GM12878 (cell line): ENCODE measurements around the gene UBE2D4. TPM values are rescaled to one million over a fixed set of nuclear protein-coding genes. Genes with fewer than 3 reads are reported as not detected.

Source experiments
- ATAC-seq: fragments of 200-7000 bp; cut with Tn5 transposase; 3 replicates; pipeline ENCODE4 v1.9.1; 2020; ENCODE audit warnings: mild to moderate bottlenecking, moderate library complexity
- BruUV-seq: library from RNA; stranded (reverse); fragments of 400-500 nt; replicated peaks from 2 replicates; lab custom pipeline; 2021; lab: Mats Ljungman, UMichigan
- CTCF ChIA-PET: fragments of 300-600 bp; sonication (Branson Sonifier 250); formaldehyde crosslinking; extraction: SDS; loops from one replicate; lab custom pipeline; 2021; ENCODE audit warnings: inconsistent platforms; lab: Yijun Ruan, JAX
- POLR2A ChIA-PET: fragments of 350-600 bp; formaldehyde crosslinking; extraction: SDS; loops from one replicate; lab custom pipeline; 2021; ENCODE audit warnings: inconsistent platforms; lab: Charles Lee
- RAD21 ChIA-PET: fragments of 300-600 bp; sonication (Branson Sonifier 250); formaldehyde crosslinking; loops from one replicate; lab custom pipeline; 2023; ENCODE audit warnings: antibody characterized with exemption; ENCODE audit not compliant: unreplicated experiment; lab: Charles Lee
- SMC1A ChIA-PET: fragments of 300-600 bp; sonication (Branson Sonifier 250); formaldehyde crosslinking; loops from one replicate; lab custom pipeline; 2023; ENCODE audit not compliant: unreplicated experiment, uncharacterized antibody; lab: Charles Lee
- DNase-seq: peaks from one replicate; pipeline ENCODE4 v3.0.0-alpha.2; 2011; ENCODE audit warnings: low read depth, low spot score
- FAIRE-seq: peaks from 3 replicates; lab custom pipeline; 2011; peaks lifted over from hg19 to GRCh38; lab: Jason Lieb, UNC
- H2AFZ ChIP-seq: 2 replicates; pipeline ENCODE4 v1.6.0; 2011; ENCODE audit warnings: low read depth, low read length, control low read depth; ENCODE audit not compliant: control insufficient read depth
- H3K27ac ChIP-seq: 2 replicates; pipeline ENCODE4 v1.5.1; 2011; ENCODE audit warnings: control low read depth; ENCODE audit not compliant: control insufficient read depth, insufficient read depth
- H3K27me3 ChIP-seq, 2 experiments: replicated peaks in 1 of 2; 2 replicates each; pipeline versions ENCODE4 v1.6.0 to v1.6.1; 2011; ENCODE audit warnings: low read length in 1 of 2; ENCODE audit not compliant: control insufficient read depth in 2 of 2, insufficient read depth in 2 of 2
- H3K36me3 ChIP-seq, 2 experiments: 2 replicates each; pipeline ENCODE4 v1.5.1; 2011; ENCODE audit warnings: low read length in 1 of 2; ENCODE audit not compliant: control insufficient read depth in 2 of 2, insufficient read depth in 2 of 2
- H3K4me1 ChIP-seq: 2 replicates; pipeline ENCODE4 v1.6.1; 2011; ENCODE audit warnings: mild to moderate bottlenecking, low read length, moderate library complexity, mixed read lengths; ENCODE audit not compliant: control insufficient read depth, insufficient read depth
- H3K4me2 ChIP-seq: 2 replicates; pipeline ENCODE4 v1.6.0; 2011; ENCODE audit warnings: control low read depth; ENCODE audit not compliant: control insufficient read depth, insufficient read depth
- H3K4me3 ChIP-seq: fragments of 200-600 bp; sonication (generic); 2 replicates; pipeline ENCODE4 v1.5.1; 2016
- H3K79me2 ChIP-seq: 2 replicates; pipeline ENCODE4 v1.6.0; 2011; ENCODE audit warnings: low read length; ENCODE audit not compliant: control insufficient read depth, insufficient read depth
- H3K9ac ChIP-seq: 2 replicates; pipeline ENCODE4 v1.8.0; 2011; ENCODE audit warnings: low read length, control low read depth, mixed read lengths; ENCODE audit not compliant: control insufficient read depth, insufficient read depth
- H3K9me3 ChIP-seq: replicated peaks from 3 replicates; pipeline ENCODE4 v1.5.1; 2011; ENCODE audit warnings: mild to moderate bottlenecking, low read length; ENCODE audit not compliant: control insufficient read depth, insufficient read depth
- H4K20me1 ChIP-seq: 2 replicates; pipeline ENCODE4 v1.6.0; 2011; ENCODE audit not compliant: control insufficient read depth, insufficient read depth
- BHLHE40 ChIP-seq, 2 experiments: fragments of 450-650 bp in 1 of 2; IDR thresholded peaks; 2 replicates each; pipeline ENCODE4 v1.6.1; 2011 to 2017; ENCODE audit warnings: low read depth in 2 of 2, borderline replicate concordance in 1 of 2, improper control_type of control experiment in 1 of 2, low read length in 1 of 2, mild to moderate bottlenecking in 1 of 2
- CREM ChIP-seq: IDR thresholded peaks from 2 replicates; pipeline ENCODE4 v1.6.1; 2014; ENCODE audit warnings: antibody characterized with exemption, low read depth
- JUND ChIP-seq: IDR thresholded peaks from 2 replicates; pipeline ENCODE4 v1.6.1; 2012; ENCODE audit warnings: low read depth, mild to moderate bottlenecking, low read length, improper control_type of control experiment, moderate library complexity
- LARP7 ChIP-seq: fragments of 450-650 bp; IDR thresholded peaks from 2 replicates; pipeline ENCODE4 v1.6.1; 2017; ENCODE audit warnings: mild to moderate bottlenecking
- MTA2 ChIP-seq: fragments of 450-650 bp; IDR thresholded peaks from 2 replicates; pipeline ENCODE4 v1.6.1; 2016; ENCODE audit warnings: low read depth, mild to moderate bottlenecking, moderate library complexity
- NKRF ChIP-seq: fragments of 450-650 bp; conservative IDR thresholded peaks from 2 replicates; pipeline ENCODE4 v1.6.1; 2017; ENCODE audit warnings: mild to moderate bottlenecking, moderate library complexity
- NR2F1 ChIP-seq: fragments of 450-650 bp; conservative IDR thresholded peaks from 2 replicates; pipeline ENCODE4 v1.6.1; 2017; ENCODE audit warnings: mild to moderate bottlenecking
- POLR2AphosphoS5 ChIP-seq: IDR thresholded peaks from 2 replicates; pipeline ENCODE4 v1.6.1; 2011; ENCODE audit warnings: mild to moderate bottlenecking, low read length, inconsistent platforms
- PRDM15 ChIP-seq: fragments of 450-650 bp; formaldehyde crosslinking; IDR thresholded peaks from 2 replicates; pipeline ENCODE4 v1.4.0; 2020; ENCODE audit warnings: mild to moderate bottlenecking, moderate library complexity
- SPI1 ChIP-seq: IDR thresholded peaks from 2 replicates; pipeline ENCODE4 v1.6.1; 2011; ENCODE audit warnings: low read depth, mild to moderate bottlenecking, low read length, moderate library complexity, borderline replicate concordance; ENCODE audit not compliant: insufficient read depth
- SRF ChIP-seq, 2 experiments: IDR thresholded peaks; 2 replicates each; pipeline ENCODE4 v1.6.1; 2011; ENCODE audit warnings: low read depth in 2 of 2, low read length in 2 of 2, mild to moderate bottlenecking in 1 of 2, moderate library complexity in 1 of 2
- YY1 ChIP-seq: IDR thresholded peaks from 2 replicates; pipeline ENCODE4 v1.6.1; 2011; ENCODE audit warnings: low read depth, mild to moderate bottlenecking, low read length
- ZSCAN29 ChIP-seq: fragments of 450-650 bp; IDR thresholded peaks from 2 replicates; pipeline ENCODE4 v1.6.1; 2017; ENCODE audit warnings: mild to moderate bottlenecking, moderate library complexity
- WGBS: methylation state at CpG from one replicate; pipeline ENCODE4 v1.1.6; 2016; ENCODE audit warnings: low lambda C conversion rate; ENCODE audit not compliant: insufficient replicate concordance, insufficient coverage; ENCODE audit errors: missing lambda C conversion rate; 5-methylcytosine and 5-hydroxymethylcytosine counted together
- in situ Hi-C: fragments of 300-500 bp; cut with MboI; formaldehyde crosslinking; loops from 9 replicates; pipeline ENCODE4 v1.14.3; 2018; ENCODE audit warnings: mixed read lengths
- intact Hi-C: fragments of 100-400 bp; cut with micrococcal nuclease; formaldehyde crosslinking; loops from one replicate; pipeline ENCODE4 v1.14.2; 2022; ENCODE audit not compliant: unreplicated experiment
- polyA plus RNA-seq, 11 experiments: library from polyadenylated mRNA; depleted of rRNA in 4 of 11; unstranded in 6 of 11; stranded (reverse) in 5 of 11; fragments of >200 nt; fragmentation: Nextera tagmentation in 4 of 11; fragmentation: Illumina TruSeq in 1 of 11; extraction: Ambion mirVana in 4 of 11; extraction: Trizol in 1 of 11; gene quantifications; 1 replicate in 1 of 11; 2 replicates in 10 of 11; pipeline versions ENCODE4 v1.2.1 to v1.2.3, GENCODE V29; 2011 to 2016; ENCODE audit warnings: inconsistent platforms in 2 of 11, missing spikeins in 2 of 11, low read depth in 1 of 11
- total RNA-seq, 4 experiments: library from RNA; depleted of rRNA in 3 of 4; stranded (reverse); fragments of >200 nt in 3 of 4; fragmentation: Illumina TruSeq in 1 of 4; extraction: Trizol in 1 of 4; gene quantifications; 2 replicates each; pipeline versions ENCODE4 v1.2.1 to v1.2.3, GENCODE V29; 2013 to 2021

The UBE2D4 gene
- total and polyA plus RNA-seq, 10 of the 15 experiments (the other 5 are each of a cell fraction or from before 2014, with no cell fraction given): 3.5 to 16.6 (median 10.3) TPM

GRCh38 chr7:43876976-43877745 is 49.1 kb upstream of the UBE2D4 start:
- FAIRE-seq (no peak), ATAC-seq (no peak), DNase-seq (no peak)
- Histone ChIP-seq H2AFZ (no peak overlapping the region), H3K36me3 (peaks cover 23 to 33% of the 10 kb centered on the region in 2 experiments), H3K9me3 (no peaks in the 10 kb centered on the region), H3K4me3 (no peak overlapping the region), H3K27me3 (no peaks in the 10 kb centered on the region), H3K9ac (no peak overlapping the region), H3K4me1 (no peaks in the 10 kb centered on the region), H3K27ac (no peak overlapping the region), H3K79me2 (no peaks in the 10 kb centered on the region), H3K4me2 (no peak overlapping the region), H4K20me1 (no peaks in the 10 kb centered on the region)
- SMC1A ChIA-PET: interaction anchor here (0.9 kb wide), 1 partner anchor 41 kb away, joined by 3 read pairs; no protein-coding TSS in a partner anchor
- TF ChIP-seq JUND (no peak), CREM (no peak), LARP7 (no peak), YY1 (no peak), NKRF (no peak), SRF (IDR thresholded peaks at IDR 0.05; ENCODE audit: low read depth in 2 of 2, low read length in 2 of 2) (no peak), ZSCAN29 (no peak), MTA2 (no peak), SPI1 (no peak), NR2F1 (no peak), BHLHE40 (IDR thresholded peaks at IDR 0.05; ENCODE audit: borderline replicate concordance in 1 of 2, low read depth in 2 of 2, low read length in 1 of 2) (no peak), PRDM15 (no peak), POLR2AphosphoS5 (no peak)
- intact Hi-C loops: no loop called here
- in situ Hi-C loops: no loop called here
- RAD21 ChIA-PET: no interaction called here
- CTCF ChIA-PET: no interaction called here
- BruUV-seq: no TSS peak
- 84% methylated on average over 28 of the region's 29 CpGs for WGBS
- POLR2A ChIA-PET: no interaction called here
